Stimulated activated CD8-positive, alpha-beta memory T cell treated with anti-CD3 and anti-CD28 coated beads, Interleukin-7, amount 100 ng/mL, for 48 hours (primary cell): ENCODE results near the gene NOX3.

Source experiments
- DNase-seq, 2 donors: peaks; one replicate each; pipeline ENCODE4 v3.0.0-alpha.2; 2020; ENCODE audit warnings: low read depth in 1 of 2; ENCODE audit errors: extremely low read depth in 1 of 2

The NOX3 gene

GRCh38 chr6:155436981-155437749, 18.5 kb downstream of the NOX3 start:
- no peak for DNase-seq

- DNase-seq: no peak
These were observed 20.7 kb downstream of the NOX3 start for GRCh38 chr6:155434829-155435423.

- DNase-seq: no peak
These were observed 21.5 kb downstream of the NOX3 start for GRCh38 chr6:155434096-155434495.

GRCh38 chr6:155432293-155432692, 23.3 kb downstream of the NOX3 start:
- no peak for DNase-seq

- DNase-seq: no peak
These were observed 26.2 kb downstream of the NOX3 start for GRCh38 chr6:155429321-155429893.

- DNase-seq: no peak
These were observed 29.2 kb downstream of the NOX3 start for GRCh38 chr6:155426408-155426945.

GRCh38 chr6:155424181-155424580, 31.5 kb downstream of the NOX3 start:
- DNase-seq: no peak

- DNase-seq: no peak
These were observed 33.0 kb downstream of the NOX3 start for GRCh38 chr6:155422635-155423034.

- DNase-seq: no peak
These were observed 35.1 kb downstream of the NOX3 start for GRCh38 chr6:155420492-155420891.

- DNase-seq: peak in 1 of 2 donors; percentile 12
These were observed 36.5 kb downstream of the NOX3 start for GRCh38 chr6:155419161-155419560.

GRCh38 chr6:155418017-155418761, 37.5 kb downstream of the NOX3 start:
- DNase-seq: peak; percentile 14 to 66

- no peak for DNase-seq
These were observed 38.2 kb downstream of the NOX3 start for GRCh38 chr6:155417454-155417853.

GRCh38 chr6:155415953-155416352, 39.7 kb downstream of the NOX3 start:
- no peak for DNase-seq

GRCh38 chr6:155414049-155414448, 41.6 kb downstream of the NOX3 start:
- DNase-seq: no peak

- DNase-seq: no peak
These were observed 43.3 kb downstream of the NOX3 start for GRCh38 chr6:155412335-155412734.

GRCh38 chr6:155411154-155412052, 44.2 kb downstream of the NOX3 start:
- no peak for DNase-seq

- DNase-seq: no peak
These were observed 46.2 kb downstream of the NOX3 start for GRCh38 chr6:155409391-155409790.

- no peak for DNase-seq
These were observed 46.7 kb downstream of the NOX3 start for GRCh38 chr6:155408981-155409380.

- no peak for DNase-seq
These were observed 47.4 kb downstream of the NOX3 start for GRCh38 chr6:155408231-155408630.

GRCh38 chr6:155406801-155407200, 48.8 kb downstream of the NOX3 start:
- DNase-seq: no peak
